Thyroid gland (tissue), 4 donors: ENCODE results near the gene ERCC6L. TPM values are rescaled to one million over a fixed set of nuclear protein-coding genes. Genes with fewer than 3 reads are reported as not detected.

Source experiments
- DNase-seq, 2 donors: peaks; one replicate each; pipeline ENCODE4 v3.0.0-alpha.2; 2019
- H3K27ac ChIP-seq, 3 donors: fragments of 200-600 bp; sonication (generic); 1 replicate in 2 of 3; 2 replicates in 1 of 3; pipeline ENCODE4 v1.5.1; 2016 to 2019; ENCODE audit warnings: mild to moderate bottlenecking in 1 of 3, moderate library complexity in 1 of 3
- H3K27me3 ChIP-seq: fragments of 200-600 bp; sonication (generic); one replicate; pipeline ENCODE4 v1.5.1; 2019
- H3K36me3 ChIP-seq, 2 donors: fragments of 200-600 bp; sonication (generic); one replicate each; pipeline ENCODE4 v1.5.1; 2016 to 2019
- H3K4me1 ChIP-seq, 2 donors: fragments of 200-600 bp; sonication (generic); one replicate each; pipeline ENCODE4 v1.5.1; 2017 to 2019
- H3K4me3 ChIP-seq, 3 donors: fragments of 200-600 bp; sonication (generic); replicated peaks in 1 of 3; 1 replicate in 2 of 3; 2 replicates in 1 of 3; pipeline ENCODE4 v1.5.1; 2016; ENCODE audit warnings: mild to moderate bottlenecking in 1 of 3
- H3K9me3 ChIP-seq: fragments of 200-600 bp; sonication (generic); one replicate; pipeline ENCODE4 v1.5.1; 2017
- CTCF ChIP-seq, 6 experiments: fragments of 200-600 bp in 3 of 6; fragments of 450-650 bp in 3 of 6; sonication (generic) in 3 of 6; IDR thresholded peaks; one replicate each; pipeline ENCODE4 v1.5.1; 2016 to 2019; ENCODE audit warnings: antibody characterized with exemption in 6 of 6, mild to moderate bottlenecking in 2 of 6, inconsistent platforms in 1 of 6, moderate library complexity in 1 of 6
- POLR2A ChIP-seq, 2 donors: fragments of 450-650 bp; IDR thresholded peaks; one replicate each; pipeline ENCODE4 v1.6.1; 2017; ENCODE audit warnings: antibody characterized with exemption in 2 of 2, mild to moderate bottlenecking in 2 of 2, moderate library complexity in 1 of 2
- WGBS, 2 donors: methylation state at CpG; one replicate each; pipeline ENCODE4 v1.1.5; 2017; 5-methylcytosine and 5-hydroxymethylcytosine counted together
- intact Hi-C: fragments of 100-400 bp; cut with DNase I; formaldehyde crosslinking; loops from one replicate; pipeline ENCODE4 v1.15.1; 2023
- total RNA-seq, 4 donors: library from RNA; depleted of rRNA; stranded (reverse); fragments of >200 nt; gene quantifications; one replicate each; pipeline ENCODE4 v1.2.3, GENCODE V29; 2016

The ERCC6L gene
- under 1 TPM in 1 of 4 donors, not detected in 3; 0.13 TPM for total RNA-seq

GRCh38 chrX:72238721-72239475, at the start of gene ERCC6L:
Gene ERCC6L (minus strand): TSS chrX:72239027. CDS start chrX:72238911, 116 bp downstream.
- H3K36me3 ChIP-seq, result no peaks in the 10 kb centered on the region
- no peak within 1 kb of the TSS for H3K27ac ChIP-seq
- H3K4me1 ChIP-seq, result no peaks in the 10 kb centered on the region
- no peaks in the 10 kb centered on the region for H3K9me3 ChIP-seq
- no peaks in the 10 kb centered on the region for H3K27me3 ChIP-seq
- intact Hi-C loops, result no loop called here
- peak in 1 of 2 donors; percentile 74 for TF ChIP-seq POLR2A (IDR thresholded peaks at IDR 0.05)
- TF ChIP-seq CTCF (IDR thresholded peaks at IDR 0.05), result no peak
- 0% methylated on average over 3 of the region's 59 CpGs; no CpG with 5 or more reads in 1 of the 2 donors for WGBS, 2 donors
- peak within 1 kb of the TSS in 1 of 3 donors; percentile 2 for H3K4me3 ChIP-seq
- DNase-seq, result peak; percentile 86 to 91

GRCh38 chrX:72282302-72282701, 43.5 kb upstream of the ERCC6L start:
- Histone ChIP-seq H3K9me3 (no peaks in the 10 kb centered on the region), H3K27ac (no peak overlapping the region), H3K4me3 (no peak overlapping the region), H3K36me3 (no peaks in the 10 kb centered on the region), H3K4me1 (no peaks in the 10 kb centered on the region), H3K27me3 (peaks cover 3% of the 10 kb centered on the region)
- DNase-seq, result no peak
- WGBS, 2 donors, result 93 to 97% methylated on average over 1 of the region's 1 CpG
- no peak for TF ChIP-seq POLR2A (IDR thresholded peaks at IDR 0.05)
- no peak for TF ChIP-seq CTCF (IDR thresholded peaks at IDR 0.05)
- intact Hi-C loops, result no loop called here

- Histone ChIP-seq H3K9me3 (no peaks in the 10 kb centered on the region), H3K27ac (no peak overlapping the region), H3K4me3 (no peak overlapping the region), H3K27me3 (no peaks in the 10 kb centered on the region), H3K36me3 (no peaks in the 10 kb centered on the region), H3K4me1 (peaks cover 3 to 10% of the 10 kb centered on the region in 2 donors)
- WGBS, 2 donors, result 52 to 53% methylated on average over 5 of the region's 5 CpGs
- intact Hi-C loops, result no loop called here
- TF ChIP-seq CTCF (IDR thresholded peaks at IDR 0.05), result no peak
- TF ChIP-seq POLR2A (IDR thresholded peaks at IDR 0.05), result no peak
- DNase-seq, result no peak
Observed at GRCh38 chrX:72280321-72280845, 41.6 kb upstream of the ERCC6L start.

- no peak for DNase-seq
- TF ChIP-seq POLR2A (IDR thresholded peaks at IDR 0.05), result no peak
- no peak for TF ChIP-seq CTCF (IDR thresholded peaks at IDR 0.05)
Observed at GRCh38 chrX:72276478-72276953, 37.7 kb upstream of the ERCC6L start.

GRCh38 chrX:72274526-72274925, 35.7 kb upstream of the ERCC6L start:
- peaks cover 53% of the 10 kb centered on the region in 2 donors for H3K36me3 ChIP-seq
- 76 to 87% methylated on average over 5 of the region's 5 CpGs for WGBS, 2 donors
- TF ChIP-seq CTCF (IDR thresholded peaks at IDR 0.05) (no peak), POLR2A (IDR thresholded peaks at IDR 0.05) (no peak)
- H3K27me3 ChIP-seq, result no peaks in the 10 kb centered on the region
- no peak overlapping the region for H3K27ac ChIP-seq
- peaks cover 3 to 16% of the 10 kb centered on the region in 2 donors for H3K4me1 ChIP-seq
- H3K9me3 ChIP-seq, result no peaks in the 10 kb centered on the region
- no peak overlapping the region for H3K4me3 ChIP-seq
- intact Hi-C loops, result loop anchor here (10.0 kb wide), 1 partner anchor 270 kb away; no protein-coding TSS in a partner anchor
- DNase-seq, result no peak

More at GRCh38 chrX:72276478-72276953, 37.7 kb upstream of the ERCC6L start:
- H3K4me3 ChIP-seq, result peak overlapping the region in 2 of 3 donors; percentile 55 to 75
- peaks cover 37 to 38% of the 10 kb centered on the region in 2 donors for H3K36me3 ChIP-seq
- 0 to 1% methylated on average over 8 to 9 of the region's 18 CpGs for WGBS, 2 donors
- H3K9me3 ChIP-seq, result no peaks in the 10 kb centered on the region
- H3K27ac ChIP-seq, result peak overlapping the region; percentile 69 to 89 (median 85)
- no peaks in the 10 kb centered on the region for H3K27me3 ChIP-seq
- intact Hi-C loops, result loop anchor here (10.0 kb wide), 1 partner anchor 272 kb away; no protein-coding TSS in a partner anchor
- peaks cover 3 to 16% of the 10 kb centered on the region in 2 donors for H3K4me1 ChIP-seq
